Suprapubic skin (tissue), 3 donors: Measurements from ENCODE around the gene LRRC32.

Experiments used
- POLR2AphosphoS5 ChIP-seq, 3 donors: sonication (generic); formaldehyde crosslinking; IDR thresholded peaks; one replicate each; pipeline ENCODE4 v1.6.1; 2017; ENCODE audit warnings: antibody characterized with exemption in 3 of 3
- TF ChIP-seq, protein P1 (sequence below), 2 donors: fragments of 200-600 bp in 1 of 2; fragments of 450-650 bp in 1 of 2; sonication (generic) in 1 of 2; IDR thresholded peaks; one replicate each; pipeline ENCODE4 v1.5.1; 2016 to 2019; ENCODE audit warnings: antibody characterized with exemption in 2 of 2, mild to moderate bottlenecking in 1 of 2, moderate library complexity in 1 of 2

DNA sequence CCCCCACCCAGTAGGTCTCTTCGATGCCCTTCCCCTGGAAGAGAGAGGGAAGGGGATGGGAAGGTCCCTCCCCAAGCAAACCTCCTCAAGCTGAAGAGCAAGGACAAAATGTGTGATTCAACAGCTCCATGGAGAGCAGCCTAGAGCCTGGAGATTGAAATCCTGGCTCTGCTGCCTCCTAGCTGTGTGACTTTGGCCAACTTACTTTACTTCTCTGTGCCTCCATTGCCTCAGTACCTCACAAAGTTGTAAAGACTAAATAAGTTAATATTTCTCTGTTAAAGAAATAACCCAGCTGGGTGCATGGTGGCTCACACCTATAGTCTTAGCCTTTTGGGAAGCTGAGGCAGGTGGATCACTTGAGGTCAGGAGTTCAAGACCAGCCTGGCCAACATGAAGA lies 21.1 kb upstream of the LRRC32 start:
- TF ChIP-seq, protein P1, sequence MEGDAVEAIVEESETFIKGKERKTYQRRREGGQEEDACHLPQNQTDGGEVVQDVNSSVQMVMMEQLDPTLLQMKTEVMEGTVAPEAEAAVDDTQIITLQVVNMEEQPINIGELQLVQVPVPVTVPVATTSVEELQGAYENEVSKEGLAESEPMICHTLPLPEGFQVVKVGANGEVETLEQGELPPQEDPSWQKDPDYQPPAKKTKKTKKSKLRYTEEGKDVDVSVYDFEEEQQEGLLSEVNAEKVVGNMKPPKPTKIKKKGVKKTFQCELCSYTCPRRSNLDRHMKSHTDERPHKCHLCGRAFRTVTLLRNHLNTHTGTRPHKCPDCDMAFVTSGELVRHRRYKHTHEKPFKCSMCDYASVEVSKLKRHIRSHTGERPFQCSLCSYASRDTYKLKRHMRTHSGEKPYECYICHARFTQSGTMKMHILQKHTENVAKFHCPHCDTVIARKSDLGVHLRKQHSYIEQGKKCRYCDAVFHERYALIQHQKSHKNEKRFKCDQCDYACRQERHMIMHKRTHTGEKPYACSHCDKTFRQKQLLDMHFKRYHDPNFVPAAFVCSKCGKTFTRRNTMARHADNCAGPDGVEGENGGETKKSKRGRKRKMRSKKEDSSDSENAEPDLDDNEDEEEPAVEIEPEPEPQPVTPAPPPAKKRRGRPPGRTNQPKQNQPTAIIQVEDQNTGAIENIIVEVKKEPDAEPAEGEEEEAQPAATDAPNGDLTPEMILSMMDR (IDR thresholded peaks at IDR 0.05): no peak
- no peak for TF ChIP-seq POLR2AphosphoS5 (IDR thresholded peaks at IDR 0.05)
